HepG2 (cell line): Measurements from ENCODE around the gene CACNA1H. TPM values are rescaled to one million over a fixed set of nuclear protein-coding genes. Genes with fewer than 3 reads are reported as not detected.

Experiments
- ATAC-seq: fragments of 200-7000 bp; cut with Tn5 transposase; 3 replicates; pipeline ENCODE4 v1.9.1; 2020; ENCODE audit warnings: mild to moderate bottlenecking, moderate library complexity
- BruUV-seq: library from RNA; stranded (reverse); fragments of 400-500 nt; replicated peaks from 2 replicates; lab custom pipeline; 2021; lab: Mats Ljungman, UMichigan
- CTCF ChIA-PET: fragments of 300-600 bp; formaldehyde crosslinking; extraction: SDS; loops from one replicate; lab custom pipeline; 2021; ENCODE audit warnings: low total read pairs, inconsistent platforms, low intra/inter-chr PET ratio; lab: Yijun Ruan, JAX
- POLR2A ChIA-PET: fragments of 350-600 bp; sonication (Branson Sonifier 250); formaldehyde crosslinking; loops from one replicate; lab custom pipeline; 2020; ENCODE audit warnings: antibody characterized with exemption, inconsistent platforms; lab: Yijun Ruan, JAX
- DNase-seq: peaks from one replicate; pipeline ENCODE4 v3.0.0-alpha.2; 2015; ENCODE audit warnings: low spot score
- FAIRE-seq: peaks from 3 replicates; lab custom pipeline; 2011; peaks lifted over from hg19 to GRCh38; lab: Jason Lieb, UNC
- H2AFZ ChIP-seq: one replicate; pipeline ENCODE4 v1.6.1; 2011; ENCODE audit warnings: low read length, inconsistent platforms
- H3K27ac ChIP-seq: fragments of 300-600 bp; 3 replicates; pipeline ENCODE4 v1.8.0; 2011; ENCODE audit warnings: mixed run types, mild to moderate bottlenecking, mixed read lengths, low read length, inconsistent platforms; ENCODE audit not compliant: insufficient read depth; ENCODE audit errors: extremely low read length
- H3K27me3 ChIP-seq, 2 experiments: fragments of 200-600 bp in 1 of 2; 2 replicates in 1 of 2; 3 replicates in 1 of 2; pipeline versions ENCODE4 v1.6.0 to v1.8.0; 2011; ENCODE audit warnings: low read length in 2 of 2, mild to moderate bottlenecking in 2 of 2, moderate library complexity in 2 of 2, inconsistent platforms in 1 of 2; ENCODE audit not compliant: insufficient read depth in 2 of 2, control insufficient read depth in 1 of 2
- H3K36me3 ChIP-seq, 2 experiments: fragments of 200-600 bp in 1 of 2; replicated peaks in 1 of 2; 2 replicates in 1 of 2; 3 replicates in 1 of 2; pipeline versions ENCODE4 v1.5.1 to v1.8.0; 2011; ENCODE audit warnings: low read length in 2 of 2, inconsistent platforms in 1 of 2; ENCODE audit not compliant: insufficient read depth in 2 of 2, control insufficient read depth in 1 of 2
- H3K4me1 ChIP-seq: 2 replicates; pipeline ENCODE4 v1.5.1; 2012; ENCODE audit warnings: low read length, inconsistent platforms; ENCODE audit not compliant: insufficient read depth
- H3K4me2 ChIP-seq: 2 replicates; pipeline ENCODE4 v1.6.0; 2011; ENCODE audit warnings: low read depth, low read length, inconsistent platforms
- H3K4me3 ChIP-seq, 3 experiments: fragments of 200-600 bp in 1 of 3; sonication (generic), shearing (Covaris generic) in 1 of 3; replicated peaks in 1 of 3; 2 replicates each; pipeline ENCODE4 v1.5.1; 2011 to 2016; ENCODE audit warnings: low read length in 3 of 3, inconsistent platforms in 2 of 3, low read depth in 2 of 3, mild to moderate bottlenecking in 2 of 3, control low read depth in 1 of 3, mixed read lengths in 1 of 3; ENCODE audit not compliant: insufficient read depth in 1 of 3
- H3K79me2 ChIP-seq: one replicate; pipeline ENCODE4 v1.6.1; 2011; ENCODE audit warnings: low read length, inconsistent platforms; ENCODE audit not compliant: insufficient read depth
- H3K9ac ChIP-seq: 2 replicates; pipeline ENCODE4 v1.6.0; 2011; ENCODE audit warnings: mild to moderate bottlenecking, low read depth, low read length, inconsistent platforms; ENCODE audit not compliant: insufficient read depth
- H3K9me3 ChIP-seq: 2 replicates; pipeline ENCODE4 v1.5.1; 2012; ENCODE audit warnings: mild to moderate bottlenecking, low read length
- H4K20me1 ChIP-seq: 2 replicates; pipeline ENCODE4 v1.6.0; 2011; ENCODE audit warnings: inconsistent platforms, mild to moderate bottlenecking, low read length, moderate library complexity; ENCODE audit not compliant: insufficient read depth
- FOSL2 ChIP-seq: sonication (generic); formaldehyde crosslinking; IDR thresholded peaks from 2 replicates; pipeline ENCODE4 v1.4.0; 2020; ENCODE audit warnings: missing genetic modification reagents
- JDP2 ChIP-seq: sonication (generic); formaldehyde crosslinking; IDR thresholded peaks from 2 replicates; pipeline ENCODE4 v1.8.1; 2022; ENCODE audit warnings: missing genetic modification reagents, borderline replicate concordance
- PHF8 ChIP-seq: sonication (generic); formaldehyde crosslinking; IDR thresholded peaks from 2 replicates; pipeline ENCODE4 v1.5.0; 2020; ENCODE audit warnings: missing genetic modification reagents
- SPEN ChIP-seq: sonication (generic); formaldehyde crosslinking; IDR thresholded peaks from 2 replicates; pipeline ENCODE4 v1.5.1; 2020; ENCODE audit warnings: low read depth, mild to moderate bottlenecking, missing genetic modification reagents
- ZC3H13 ChIP-seq: sonication (generic); formaldehyde crosslinking; IDR thresholded peaks from 2 replicates; pipeline ENCODE4 v1.8.1; 2023; ENCODE audit warnings: mild to moderate bottlenecking, missing genetic modification reagents, moderate library complexity
- ZFAT ChIP-seq: sonication (generic); formaldehyde crosslinking; conservative IDR thresholded peaks from 2 replicates; pipeline ENCODE4 v1.8.1; 2023; ENCODE audit warnings: missing genetic modification reagents, inconsistent platforms
- ZNF614 ChIP-seq: IDR thresholded peaks from 2 replicates; pipeline ENCODE4 v1.6.1; 2018; ENCODE audit warnings: missing biosample characterization, missing genetic modification reagents, inconsistent platforms, borderline replicate concordance
- WGBS: methylation state at CpG from one replicate; pipeline ENCODE4 v1.1.6; 2017; ENCODE audit warnings: low lambda C conversion rate; 5-methylcytosine and 5-hydroxymethylcytosine counted together
- in situ Hi-C: cut with HindIII; loops from 2 replicates; pipeline ENCODE4 v1.10.0; 2017; ENCODE audit warnings: low pct_unique_long_range_greater_than_20kb; ENCODE audit not compliant: extremely low pct_ligation_motif_present
- intact Hi-C: fragments of 100-400 bp; cut with micrococcal nuclease; formaldehyde crosslinking; loops from one replicate; pipeline ENCODE4 v1.10.0; 2022; ENCODE audit not compliant: unreplicated experiment
- polyA plus RNA-seq, 8 experiments: library from polyadenylated mRNA; depleted of rRNA in 3 of 8; stranded (reverse) in 7 of 8; unstranded in 1 of 8; fragments of >200 nt; fragmentation: Illumina TruSeq in 4 of 8; extraction: Trizol in 4 of 8; gene quantifications; 2 replicates each; pipeline versions ENCODE4 v1.2.1 to v1.2.3, GENCODE V29; 2011 to 2016; ENCODE audit warnings: low read depth in 4 of 8, missing spikeins in 1 of 8, mixed read lengths in 1 of 8; ENCODE audit not compliant: insufficient read depth in 1 of 8
- total RNA-seq, 5 experiments: library from RNA; depleted of rRNA; stranded (reverse); fragments of >200 nt; fragmentation: Illumina TruSeq; extraction: Trizol; gene quantifications; 2 replicates each; pipeline ENCODE4 v1.2.3, GENCODE V29; 2016; ENCODE audit warnings: low read depth in 1 of 5
- TF ChIP-seq, protein P1 (sequence below), 2 experiments: sonication (generic) in 1 of 2; formaldehyde crosslinking in 1 of 2; IDR thresholded peaks; 2 replicates each; pipeline versions ENCODE4 v1.4.0 to v1.6.1; 2016 to 2020; ENCODE audit warnings: borderline replicate concordance in 1 of 2, low read depth in 1 of 2, mild to moderate bottlenecking in 1 of 2, missing genetic modification reagents in 1 of 2

The CACNA1H gene
- total and polyA plus RNA-seq, 2 of the 13 experiments (the other 11 are each of a cell fraction or from before 2014, with no cell fraction given): 0.40 to 1.8 TPM

DNA sequence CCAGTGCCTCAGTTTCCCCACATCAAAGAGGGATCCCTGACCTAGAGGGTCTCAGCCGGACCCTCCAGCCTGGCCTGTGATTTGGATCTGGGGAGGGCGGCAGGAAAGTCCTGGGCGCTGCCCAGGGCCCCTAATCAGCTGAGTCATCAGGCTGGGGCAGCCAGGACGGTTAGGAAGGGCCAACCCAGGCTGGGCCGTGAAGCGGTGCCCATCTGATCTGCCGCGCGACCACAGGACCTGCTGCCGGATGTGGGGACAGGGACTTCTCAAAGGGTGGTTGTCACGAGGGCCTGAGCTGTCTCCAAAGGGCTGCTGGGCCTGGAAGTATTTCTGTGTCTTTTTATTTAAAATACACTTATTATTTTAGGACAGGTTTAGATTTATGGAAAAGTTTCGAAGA, 92.0 kb downstream of the CACNA1H start:
- no peaks in the 10 kb centered on the region for H3K4me1 ChIP-seq
- ChIA-PET CTCF (no interaction called here), POLR2A (no interaction called here)
- no peak for ATAC-seq
- H3K4me2 ChIP-seq: no peak overlapping the region
- intact Hi-C loops (no loop called here), in situ Hi-C loops (no loop called here)
- TF ChIP-seq FOSL2: 0 out of 2 replicates have a peak, but pooled peaks have one; percentile 12
- TF ChIP-seq ZFAT (CRISPR knock-in tag): no peak
- no peak overlapping the region for H3K9ac ChIP-seq
- WGBS: 44% methylated on average over 7 of the region's 12 CpGs
- no peak overlapping the region for H3K27ac ChIP-seq
- no peaks in the 10 kb centered on the region for H3K9me3 ChIP-seq
- H3K36me3 ChIP-seq: no peaks in the 10 kb centered on the region
- no peaks in the 10 kb centered on the region for H4K20me1 ChIP-seq
- H3K27me3 ChIP-seq: peaks cover 1 to 32% of the 10 kb centered on the region in 2 experiments; a peak in 4 of 5 replicates
- H3K79me2 ChIP-seq: no peaks in the 10 kb centered on the region
- H2AFZ ChIP-seq: no peak overlapping the region
- BruUV-seq: no TSS peak
- no peak for DNase-seq
- H3K4me3 ChIP-seq: no peak overlapping the region
- no peak for FAIRE-seq

DNA sequence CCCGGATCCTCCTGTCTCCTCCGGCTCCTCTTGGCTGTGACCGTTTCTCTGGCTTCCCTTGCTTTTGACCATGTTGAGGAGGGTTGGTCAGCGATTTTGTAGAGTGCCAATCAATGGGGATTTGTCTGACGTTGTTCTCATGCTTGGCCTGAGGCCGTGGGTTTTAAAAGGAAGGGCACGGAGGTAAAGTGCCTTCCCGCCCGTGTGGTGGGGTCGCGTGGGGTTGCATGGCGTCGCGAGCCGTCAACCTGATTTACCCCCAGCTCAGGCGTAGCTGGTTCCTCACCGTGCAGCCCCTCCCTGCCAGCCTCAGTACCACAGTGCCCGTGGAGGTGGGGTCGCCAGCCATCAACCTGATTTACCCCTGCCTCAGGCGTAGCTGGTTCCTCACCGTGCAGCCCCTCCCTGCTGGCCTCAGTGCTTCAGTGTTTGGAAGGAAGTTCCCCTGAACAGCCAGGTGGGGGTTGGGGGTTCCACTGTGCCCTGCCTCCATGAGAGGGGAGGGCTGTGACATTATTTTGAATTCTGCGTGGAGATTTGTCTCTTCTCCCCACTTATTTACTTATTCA, 92.6 kb downstream of the CACNA1H start:
- Histone ChIP-seq H3K27ac (no peak overlapping the region), H3K4me2 (no peak overlapping the region), H3K27me3 (peaks cover 1 to 32% of the 10 kb centered on the region in 2 experiments; a peak in 4 of 5 replicates), H2AFZ (no peak overlapping the region), H3K36me3 (no peaks in the 10 kb centered on the region), H3K4me1 (no peaks in the 10 kb centered on the region), H3K9ac (no peak overlapping the region), H3K79me2 (no peaks in the 10 kb centered on the region), H4K20me1 (no peaks in the 10 kb centered on the region), H3K4me3 (no peak overlapping the region), H3K9me3 (no peaks in the 10 kb centered on the region)
- ChIA-PET POLR2A (no interaction called here), CTCF (no interaction called here)
- ATAC-seq (no peak), DNase-seq (no peak), FAIRE-seq (no peak)
- intact Hi-C loops (no loop called here), in situ Hi-C loops (no loop called here)
- no TSS peak for BruUV-seq
- WGBS: 14% methylated on average over 12 of the region's 22 CpGs
- TF ChIP-seq ZC3H13 (no peak), JDP2 (CRISPR knock-in tag) (no peak), SPEN (CRISPR knock-in tag) (no peak), ZNF614 (CRISPR knock-in tag) (no peak), PHF8 (CRISPR knock-in tag) (no peak)
- TF ChIP-seq, protein P1, sequence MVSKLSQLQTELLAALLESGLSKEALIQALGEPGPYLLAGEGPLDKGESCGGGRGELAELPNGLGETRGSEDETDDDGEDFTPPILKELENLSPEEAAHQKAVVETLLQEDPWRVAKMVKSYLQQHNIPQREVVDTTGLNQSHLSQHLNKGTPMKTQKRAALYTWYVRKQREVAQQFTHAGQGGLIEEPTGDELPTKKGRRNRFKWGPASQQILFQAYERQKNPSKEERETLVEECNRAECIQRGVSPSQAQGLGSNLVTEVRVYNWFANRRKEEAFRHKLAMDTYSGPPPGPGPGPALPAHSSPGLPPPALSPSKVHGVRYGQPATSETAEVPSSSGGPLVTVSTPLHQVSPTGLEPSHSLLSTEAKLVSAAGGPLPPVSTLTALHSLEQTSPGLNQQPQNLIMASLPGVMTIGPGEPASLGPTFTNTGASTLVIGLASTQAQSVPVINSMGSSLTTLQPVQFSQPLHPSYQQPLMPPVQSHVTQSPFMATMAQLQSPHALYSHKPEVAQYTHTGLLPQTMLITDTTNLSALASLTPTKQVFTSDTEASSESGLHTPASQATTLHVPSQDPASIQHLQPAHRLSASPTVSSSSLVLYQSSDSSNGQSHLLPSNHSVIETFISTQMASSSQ (IDR thresholded peaks at IDR 0.05; ENCODE audit: low read depth): no peak
- TF ChIP-seq, protein P1 (CRISPR knock-in tag; IDR thresholded peaks at IDR 0.05; ENCODE audit: borderline replicate concordance): no peak
- TF ChIP-seq, all 625 proteins: peak for 0
